ENCODE results near the gene TBC1D9.

- no peak for TF ChIP-seq CTCF (IDR thresholded peaks at IDR 0.05; ENCODE audit: insufficient read depth, low read length, poor library complexity, severe bottlenecking)
- TF ChIP-seq EZH2phosphoT487 (conservative IDR thresholded peaks at IDR 0.05; ENCODE audit: low read length): no peak
Observed at GRCh38 chr4:140641105-140641555, 115.1 kb downstream of the TBC1D9 start.

Measured in SU-DHL-6 (cell line).